Osteoblast (primary cell): ENCODE results near the gene PRKAG2. TPM values are rescaled to one million over a fixed set of nuclear protein-coding genes. Genes with fewer than 3 reads are reported as not detected.
A peak's percentile ranks its signal among the peaks of the same experiment; 100 is the strongest.

ENCODE experiments used
- DNase-seq: peaks from one replicate; pipeline ENCODE4 v3.0.0; 2011; ENCODE audit warnings: low spot score, mixed read lengths; ENCODE audit not compliant: insufficient read length; ENCODE audit errors: missing footprints
- H2AFZ ChIP-seq: 2 replicates; pipeline ENCODE4 v1.6.0; 2011; ENCODE audit warnings: mild to moderate bottlenecking, low read length
- H3K27ac ChIP-seq: 2 replicates; pipeline ENCODE4 v1.5.1; 2011; ENCODE audit warnings: mild to moderate bottlenecking, low read depth, low read length, moderate library complexity
- H3K27me3 ChIP-seq: 2 replicates; pipeline ENCODE4 v1.6.0; 2012; ENCODE audit warnings: mild to moderate bottlenecking, control low read depth, inconsistent platforms, low read length, moderate library complexity; ENCODE audit not compliant: insufficient read depth
- H3K36me3 ChIP-seq: 2 replicates; pipeline ENCODE4 v1.5.1; 2011; ENCODE audit warnings: mild to moderate bottlenecking, low read length, control low read depth, moderate library complexity; ENCODE audit not compliant: insufficient read depth
- H3K4me1 ChIP-seq: 2 replicates; pipeline ENCODE4 v1.5.1; 2011; ENCODE audit warnings: mild to moderate bottlenecking, low read length, control low read depth, moderate library complexity; ENCODE audit not compliant: insufficient read depth
- H3K4me2 ChIP-seq: 2 replicates; pipeline ENCODE4 v1.6.0; 2011; ENCODE audit warnings: mild to moderate bottlenecking, low read length; ENCODE audit not compliant: insufficient read depth
- H3K4me3 ChIP-seq: fragments of 200-600 bp; sonication (generic); 3 replicates; pipeline ENCODE4 v1.5.1; 2012; ENCODE audit warnings: mild to moderate bottlenecking, low read length, inconsistent platforms; ENCODE audit not compliant: insufficient read depth
- H3K79me2 ChIP-seq: 2 replicates; pipeline ENCODE4 v1.6.0; 2012; ENCODE audit warnings: mild to moderate bottlenecking, low read length, control low read depth, inconsistent platforms; ENCODE audit not compliant: insufficient read depth
- H3K9me3 ChIP-seq: 2 replicates; pipeline ENCODE4 v1.5.1; 2011; ENCODE audit warnings: low read depth, low read length, control low read depth
- H4K20me1 ChIP-seq: 2 replicates; pipeline ENCODE4 v1.6.0; 2012; ENCODE audit warnings: mild to moderate bottlenecking, low read length, control low read depth; ENCODE audit not compliant: insufficient read depth
- CTCF ChIP-seq: IDR thresholded peaks from 2 replicates; pipeline ENCODE4 v1.5.1; 2011; ENCODE audit warnings: mild to moderate bottlenecking, low read depth, low read length, moderate library complexity; ENCODE audit errors: extremely low read depth
- total RNA-seq: library from RNA; depleted of rRNA; stranded (reverse); fragments of >200 nt; gene quantifications from 2 replicates; pipeline ENCODE4 v1.2.3, GENCODE V29; 2012

Gene PRKAG2
- total RNA-seq, 1 donor, result 20.6 TPM

GRCh38 chr7:151851145-151851751, 25.7 kb downstream of the PRKAG2 start:
- Histone ChIP-seq H3K4me1 (peaks cover 11% of the 10 kb centered on the region), H2AFZ (peak overlapping the region; percentile 70), H3K36me3 (no peaks in the 10 kb centered on the region), H3K27me3 (peaks cover 7% of the 10 kb centered on the region), H3K9me3 (no peaks in the 10 kb centered on the region), H3K4me3 (peak overlapping the region; percentile 61), H4K20me1 (no peaks in the 10 kb centered on the region), H3K79me2 (no peaks in the 10 kb centered on the region), H3K4me2 (peak overlapping the region; percentile 79), H3K27ac (no peak overlapping the region)
- DNase-seq, result peak; percentile 90
- TF ChIP-seq CTCF, result no peak

GRCh38 chr7:151850491-151851124, 26.3 kb downstream of the PRKAG2 start:
- Histone ChIP-seq H3K36me3 (no peaks in the 10 kb centered on the region), H3K4me1 (peaks cover 11% of the 10 kb centered on the region), H3K79me2 (no peaks in the 10 kb centered on the region), H3K9me3 (no peaks in the 10 kb centered on the region), H2AFZ (peak overlapping the region; percentile 70), H3K27ac (no peak overlapping the region), H3K4me2 (peak overlapping the region; percentile 79), H3K27me3 (peaks cover 2% of the 10 kb centered on the region), H4K20me1 (no peaks in the 10 kb centered on the region), H3K4me3 (peak overlapping the region; percentile 61)
- no peak for DNase-seq
- TF ChIP-seq CTCF, result no peak

DNA sequence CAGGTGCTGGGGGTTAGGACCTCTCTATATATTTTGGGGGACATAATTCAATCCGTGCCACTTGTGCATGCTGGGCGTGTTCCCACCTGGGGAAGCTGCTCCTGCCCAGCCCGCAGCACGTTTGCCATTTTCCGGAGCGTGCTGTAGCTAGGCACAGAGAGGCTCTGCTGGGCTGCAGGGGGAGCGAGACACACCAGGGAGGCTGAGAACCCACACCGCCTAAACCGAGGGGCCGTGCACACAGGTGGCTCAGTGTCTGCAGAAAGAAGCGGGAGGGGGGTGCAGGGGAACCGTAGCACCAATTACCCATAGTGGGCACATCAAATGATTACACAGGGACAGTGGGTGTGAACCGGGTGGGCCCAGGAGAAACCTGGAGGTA, 27.0 kb downstream of the PRKAG2 start:
- H4K20me1 ChIP-seq, result no peaks in the 10 kb centered on the region
- peaks cover 11% of the 10 kb centered on the region for H3K4me1 ChIP-seq
- no peak for DNase-seq
- no peaks in the 10 kb centered on the region for H3K9me3 ChIP-seq
- no peaks in the 10 kb centered on the region for H3K36me3 ChIP-seq
- H2AFZ ChIP-seq, result no peak overlapping the region
- no peak overlapping the region for H3K4me3 ChIP-seq
- TF ChIP-seq CTCF, result no peak
- H3K79me2 ChIP-seq, result no peaks in the 10 kb centered on the region
- peaks cover 2% of the 10 kb centered on the region for H3K27me3 ChIP-seq
- no peak overlapping the region for H3K27ac ChIP-seq
- H3K4me2 ChIP-seq, result no peak overlapping the region

- Histone ChIP-seq H3K9me3 (no peaks in the 10 kb centered on the region), H3K27ac (no peak overlapping the region), H2AFZ (no peak overlapping the region), H3K4me3 (no peak overlapping the region), H3K4me1 (peaks cover 16% of the 10 kb centered on the region), H4K20me1 (no peaks in the 10 kb centered on the region), H3K27me3 (peaks cover 2% of the 10 kb centered on the region), H3K4me2 (no peak overlapping the region), H3K36me3 (no peaks in the 10 kb centered on the region), H3K79me2 (no peaks in the 10 kb centered on the region)
- TF ChIP-seq CTCF, result no peak
- DNase-seq, result no peak
Observed at GRCh38 chr7:151849008-151849878, 27.7 kb downstream of the PRKAG2 start.
